ENCODE measurements around the gene ARF3.

Gene ARF3

DNA sequence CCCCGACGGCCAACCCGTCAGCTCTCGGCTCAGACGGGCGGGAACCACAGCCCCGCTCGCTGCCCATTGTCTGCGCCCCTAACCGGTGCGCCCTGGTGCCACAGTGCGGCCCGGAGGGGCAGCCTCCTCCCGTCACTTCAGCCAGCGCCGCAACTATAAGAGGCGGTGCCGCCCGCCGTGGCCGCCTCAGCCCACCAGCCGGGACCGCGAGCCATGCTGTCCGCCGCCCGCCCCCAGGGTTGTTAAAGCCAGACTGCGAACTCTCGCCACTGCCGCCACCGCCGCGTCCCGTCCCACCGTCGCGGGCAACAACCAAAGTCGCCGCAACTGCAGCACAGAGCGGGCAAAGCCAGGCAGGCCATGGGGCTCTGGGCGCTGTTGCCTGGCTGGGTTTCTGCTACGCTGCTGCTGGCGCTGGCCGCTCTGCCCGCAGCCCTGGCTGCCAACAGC lies 21.0 kb upstream of the ARF3 start, which contains the start of gene WNT1:
TSS of gene WNT1 (plus strand) at position 32 of the 450 bp plus-strand sequence. CDS start at position 361, 329 bp downstream.
- TF ChIP-seq, protein P1, sequence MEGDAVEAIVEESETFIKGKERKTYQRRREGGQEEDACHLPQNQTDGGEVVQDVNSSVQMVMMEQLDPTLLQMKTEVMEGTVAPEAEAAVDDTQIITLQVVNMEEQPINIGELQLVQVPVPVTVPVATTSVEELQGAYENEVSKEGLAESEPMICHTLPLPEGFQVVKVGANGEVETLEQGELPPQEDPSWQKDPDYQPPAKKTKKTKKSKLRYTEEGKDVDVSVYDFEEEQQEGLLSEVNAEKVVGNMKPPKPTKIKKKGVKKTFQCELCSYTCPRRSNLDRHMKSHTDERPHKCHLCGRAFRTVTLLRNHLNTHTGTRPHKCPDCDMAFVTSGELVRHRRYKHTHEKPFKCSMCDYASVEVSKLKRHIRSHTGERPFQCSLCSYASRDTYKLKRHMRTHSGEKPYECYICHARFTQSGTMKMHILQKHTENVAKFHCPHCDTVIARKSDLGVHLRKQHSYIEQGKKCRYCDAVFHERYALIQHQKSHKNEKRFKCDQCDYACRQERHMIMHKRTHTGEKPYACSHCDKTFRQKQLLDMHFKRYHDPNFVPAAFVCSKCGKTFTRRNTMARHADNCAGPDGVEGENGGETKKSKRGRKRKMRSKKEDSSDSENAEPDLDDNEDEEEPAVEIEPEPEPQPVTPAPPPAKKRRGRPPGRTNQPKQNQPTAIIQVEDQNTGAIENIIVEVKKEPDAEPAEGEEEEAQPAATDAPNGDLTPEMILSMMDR (IDR thresholded peaks at IDR 0.05; ENCODE audit: low read depth, low read length) = no peak
- H3K4me3 ChIP-seq (replicated peaks in 1 of 2; ENCODE audit: low read depth in 2 of 2, low read length in 2 of 2) = no peak within 1 kb of the TSS
- no peak for DNase-seq (ENCODE audit: low read depth in 2 of 2)

DNA sequence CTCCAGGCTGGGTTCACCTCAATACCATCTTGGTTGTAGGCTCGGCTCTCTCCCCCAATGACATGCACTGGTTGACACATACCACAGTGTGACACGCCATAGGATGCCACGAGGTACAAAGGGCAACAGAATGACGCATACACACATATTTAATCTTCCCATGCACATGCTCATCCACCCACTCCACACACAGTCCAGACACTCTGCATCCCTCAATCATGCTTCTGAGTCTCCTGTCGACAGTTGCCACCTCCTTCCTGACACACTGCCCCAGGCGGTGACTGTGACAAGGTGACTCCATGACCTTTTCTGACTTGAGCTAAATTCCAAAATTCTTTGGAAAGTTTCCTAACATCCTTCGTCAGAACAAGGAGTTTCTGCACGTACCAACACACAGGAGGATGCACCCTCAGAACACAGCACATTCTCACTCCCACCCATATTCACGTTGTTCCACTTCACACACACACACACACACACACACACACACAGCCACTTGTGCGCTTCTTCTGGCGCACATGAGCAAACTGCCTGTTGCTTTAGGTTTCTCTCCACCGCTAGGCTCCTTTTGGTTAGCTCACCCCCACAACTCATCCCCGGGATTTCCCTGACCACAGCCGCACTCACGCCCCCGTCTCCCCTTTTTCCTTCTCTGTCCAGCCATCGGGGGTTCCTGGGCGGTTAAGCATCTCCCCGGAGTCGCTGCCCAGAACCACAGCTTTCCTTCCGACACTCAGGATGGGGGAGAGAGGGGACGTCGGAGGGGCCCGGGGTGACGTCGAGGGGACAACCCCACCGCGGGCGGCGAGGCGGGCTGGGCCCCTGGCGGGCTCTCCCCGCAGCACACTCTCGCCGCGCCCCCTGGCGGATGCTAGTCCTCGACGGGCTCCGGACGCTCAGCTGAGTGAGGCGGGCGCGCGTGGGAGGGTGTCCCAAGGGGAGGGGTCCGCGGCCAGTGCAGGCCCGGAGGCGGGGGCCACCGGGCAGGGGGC lies 20.3 kb upstream of the ARF3 start:
- DNase-seq (ENCODE audit: low read depth in 2 of 2) = peak; percentile 45 to 51
- no peak overlapping the region for H3K4me3 ChIP-seq (replicated peaks in 1 of 2; ENCODE audit: low read depth in 2 of 2, low read length in 2 of 2)
- TF ChIP-seq, protein P1 (IDR thresholded peaks at IDR 0.05; ENCODE audit: low read depth, low read length) = peak; percentile 59

DNA sequence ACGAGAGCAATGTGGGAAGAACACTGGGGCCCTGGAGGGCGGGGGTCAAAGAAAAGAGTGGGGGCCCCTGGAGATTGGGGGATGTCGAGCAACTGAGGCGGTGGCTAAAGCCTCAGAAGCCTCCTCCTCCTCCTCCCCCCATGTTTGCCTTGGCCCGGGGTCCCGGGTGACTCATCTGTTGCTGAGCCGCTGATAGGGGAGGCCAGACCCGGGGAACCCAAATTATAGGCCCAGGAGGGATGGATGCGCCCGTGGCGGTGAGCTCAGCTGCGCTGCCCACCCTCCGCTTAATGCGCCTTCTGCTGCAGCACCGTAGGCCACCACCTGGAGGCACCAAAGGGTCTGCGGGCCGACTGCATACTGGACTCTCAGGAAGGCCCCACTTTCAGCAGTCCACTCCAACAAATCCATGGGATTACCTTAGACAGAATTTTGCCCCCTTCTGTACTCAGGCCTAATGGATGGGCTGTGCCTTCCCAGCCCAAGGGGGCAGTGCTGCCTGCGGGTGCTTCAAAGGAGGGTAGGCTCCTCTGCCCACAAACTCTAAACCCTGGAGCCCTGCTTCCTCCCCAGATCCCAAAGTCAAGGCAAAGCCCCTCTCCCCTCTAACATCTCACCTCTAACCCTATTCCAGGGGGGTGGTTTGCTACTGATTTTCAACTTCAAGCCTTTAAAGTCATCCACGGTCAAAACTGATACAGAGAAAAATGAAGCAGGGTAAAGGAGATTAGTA lies 16.8 kb upstream of the ARF3 start:
- no peak overlapping the region for H3K4me3 ChIP-seq (replicated peaks in 1 of 2; ENCODE audit: low read depth in 2 of 2, low read length in 2 of 2)
- TF ChIP-seq, protein P1 (IDR thresholded peaks at IDR 0.05; ENCODE audit: low read depth, low read length) = peak; percentile 90
- peak; percentile 63 to 73 for DNase-seq (ENCODE audit: low read depth in 2 of 2)

DNA sequence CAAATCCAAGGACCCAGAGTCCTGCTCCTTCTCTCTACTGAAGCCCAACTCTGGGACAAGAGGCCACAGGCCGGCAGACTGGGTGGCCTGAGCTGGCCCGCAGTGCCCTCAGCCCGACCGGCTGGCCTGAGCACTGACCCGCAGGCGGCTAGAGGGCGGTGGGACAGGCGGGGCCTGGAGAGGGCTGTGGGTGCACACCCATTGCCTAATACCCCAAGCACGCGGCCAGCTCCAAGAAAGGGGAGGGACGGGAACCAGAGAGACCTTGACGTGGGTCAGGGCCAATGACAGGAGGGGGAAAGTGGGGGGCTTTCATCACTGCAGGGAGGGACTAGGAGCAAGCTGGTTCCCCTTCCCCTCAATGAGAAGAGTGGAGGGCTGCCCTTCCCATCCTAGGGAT lies 16.2 kb upstream of the ARF3 start:
- no peak overlapping the region for H3K4me3 ChIP-seq (replicated peaks in 1 of 2; ENCODE audit: low read depth in 2 of 2, low read length in 2 of 2)
- peak in 1 of 2 donors; percentile 51 for DNase-seq (ENCODE audit: low read depth in 2 of 2)
- TF ChIP-seq, protein P1 (IDR thresholded peaks at IDR 0.05; ENCODE audit: low read depth, low read length) = no peak

DNA sequence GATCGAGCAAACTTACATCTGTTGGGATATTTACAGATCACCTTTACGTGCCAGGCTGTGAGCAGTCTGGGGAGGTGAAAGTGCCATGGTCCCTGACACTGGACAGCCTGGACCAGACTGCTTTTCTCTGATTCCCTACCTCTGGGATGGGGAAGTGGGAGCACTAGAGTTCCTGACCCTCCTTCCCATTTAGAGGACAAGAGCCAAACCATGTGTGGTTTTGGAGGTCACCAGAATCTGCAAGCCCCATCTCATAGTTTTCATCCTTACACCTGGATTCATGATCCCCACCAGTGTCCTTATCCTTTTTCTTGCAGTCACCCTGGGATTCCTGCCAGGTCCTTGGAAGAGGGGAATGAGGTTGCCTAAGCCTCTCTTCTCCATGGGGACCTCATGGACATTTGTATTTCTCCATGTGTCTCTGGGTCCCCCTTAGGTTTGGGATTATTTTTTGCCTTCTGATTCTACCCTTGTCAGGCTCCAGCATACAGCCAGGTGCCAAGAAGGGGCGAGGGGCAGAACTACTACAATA lies 15.7 kb upstream of the ARF3 start:
- TF ChIP-seq, protein P1 (IDR thresholded peaks at IDR 0.05; ENCODE audit: low read depth, low read length) = no peak
- H3K4me3 ChIP-seq (replicated peaks in 1 of 2; ENCODE audit: low read depth in 2 of 2, low read length in 2 of 2) = no peak overlapping the region
- no peak for DNase-seq (ENCODE audit: low read depth in 2 of 2)

DNA sequence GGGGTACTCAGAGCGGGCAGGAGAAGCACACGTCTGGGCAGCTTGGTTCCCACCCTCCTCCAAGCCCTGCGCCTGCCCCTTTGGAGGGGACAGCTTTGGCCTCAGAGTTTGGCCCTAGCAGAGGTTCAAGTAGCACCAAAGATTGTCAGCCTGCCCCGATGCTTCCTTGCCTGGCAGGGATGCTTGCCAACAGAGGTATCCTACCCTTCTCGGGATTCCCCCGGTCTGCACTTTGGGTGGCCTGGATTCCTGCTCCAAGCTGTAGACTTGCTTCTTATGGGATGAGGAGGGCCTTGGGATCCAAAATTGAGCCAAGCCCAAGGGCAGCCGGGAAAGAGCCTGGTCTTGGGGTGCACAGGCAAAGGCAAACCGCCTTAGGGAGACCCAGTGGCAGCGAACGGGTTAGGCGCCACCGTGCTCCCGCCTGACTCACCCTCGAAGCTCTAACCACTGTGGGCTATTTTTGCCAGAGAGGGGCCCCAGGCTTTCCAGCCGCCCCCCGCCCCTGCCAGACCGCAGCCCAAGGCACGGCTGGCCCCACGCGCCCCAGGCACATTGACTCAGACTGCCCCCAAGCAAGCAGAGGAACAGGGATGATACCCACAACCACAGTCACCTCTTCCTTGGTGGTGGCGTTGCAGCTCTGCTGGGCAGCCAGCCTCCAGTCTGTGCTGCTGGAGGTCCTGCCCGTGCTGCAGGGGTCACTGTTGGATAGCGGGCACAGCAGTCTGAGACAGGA lies 15.1 kb upstream of the ARF3 start:
- H3K4me3 ChIP-seq (replicated peaks in 1 of 2; ENCODE audit: low read depth in 2 of 2, low read length in 2 of 2) = no peak overlapping the region
- TF ChIP-seq, protein P1 (IDR thresholded peaks at IDR 0.05; ENCODE audit: low read depth, low read length) = no peak
- no peak for DNase-seq (ENCODE audit: low read depth in 2 of 2)
